B cell (primary cell): ENCODE results near the gene POLD2. TPM values are rescaled to one million over a fixed set of nuclear protein-coding genes. Genes with fewer than 3 reads are reported as not detected.

Experiments used
- ATAC-seq: fragments of 200-7000 bp; cut with Tn5 transposase; one replicate; pipeline ENCODE4 v1.10.0; 2021; ENCODE audit warnings: low read depth, mild to moderate bottlenecking, moderate number of reproducible peaks, moderate library complexity
- CTCF ChIA-PET: fragments of 350-600 bp; sonication (Branson Sonifier 250); formaldehyde crosslinking; loops from one replicate; lab custom pipeline; 2021; ENCODE audit warnings: antibody characterized with exemption, inconsistent platforms; lab: Charles Lee
- POLR2A ChIA-PET: fragments of 350-600 bp; sonication (Branson Sonifier 250); formaldehyde crosslinking; loops from one replicate; lab custom pipeline; 2021; ENCODE audit warnings: antibody characterized with exemption; lab: Charles Lee
- DNase-seq: peaks from one replicate; pipeline ENCODE4 v3.0.0; 2013
- H2AFZ ChIP-seq: 2 replicates; pipeline ENCODE4 v1.6.1; 2012; ENCODE audit warnings: mild to moderate bottlenecking, low read depth, low read length; ENCODE audit not compliant: insufficient read depth, poor library complexity, severe bottlenecking
- H3K27ac ChIP-seq, 2 donors: 1 replicate in 1 of 2; 2 replicates in 1 of 2; pipeline ENCODE4 v1.5.1; 2012 to 2013; ENCODE audit warnings: low read length in 2 of 2, mild to moderate bottlenecking in 2 of 2, moderate library complexity in 1 of 2
- H3K27me3 ChIP-seq, 4 experiments: fragments of 200-600 bp in 1 of 4; sonication (generic) in 1 of 4; replicated peaks in 1 of 4; 1 replicate in 2 of 4; 2 replicates in 2 of 4; pipeline versions ENCODE4 v1.6.1 to v1.7.0; 2013 to 2016; ENCODE audit warnings: low read length in 3 of 4, mild to moderate bottlenecking in 2 of 4, mixed read lengths in 1 of 4, moderate library complexity in 1 of 4; ENCODE audit not compliant: insufficient read depth in 4 of 4, control insufficient read depth in 3 of 4; ENCODE audit errors: control extremely low read depth in 1 of 4
- H3K36me3 ChIP-seq, 2 experiments: replicated peaks in 1 of 2; 1 replicate in 1 of 2; 2 replicates in 1 of 2; pipeline versions ENCODE4 v1.6.1 to v1.7.1; 2013; ENCODE audit warnings: low read length in 1 of 2; ENCODE audit not compliant: insufficient read depth in 2 of 2, control insufficient read depth in 1 of 2; ENCODE audit errors: control extremely low read depth in 1 of 2, extremely low read depth in 1 of 2
- H3K4me1 ChIP-seq, 2 donors: fragments of 200-600 bp in 1 of 2; sonication (generic) in 1 of 2; 1 replicate in 1 of 2; 2 replicates in 1 of 2; pipeline versions ENCODE4 v1.5.1 to v1.6.1; 2013 to 2017; ENCODE audit warnings: low read length in 2 of 2; ENCODE audit not compliant: control insufficient read depth in 2 of 2, insufficient read depth in 2 of 2
- H3K4me2 ChIP-seq: replicated peaks from 2 replicates; pipeline ENCODE3; 2012; ENCODE audit warnings: mild to moderate bottlenecking, low read depth, low read length; ENCODE audit not compliant: poor library complexity, severe bottlenecking
- H3K4me3 ChIP-seq, 5 experiments: fragments of 200-600 bp in 1 of 5; sonication (generic) in 1 of 5; 1 replicate in 3 of 5; 2 replicates in 2 of 5; pipeline versions ENCODE4 v1.5.1 to v1.7.0; 2011 to 2016; ENCODE audit warnings: low read length in 4 of 5, mild to moderate bottlenecking in 4 of 5, low read depth in 2 of 5, control low read depth in 1 of 5, moderate library complexity in 1 of 5; ENCODE audit not compliant: insufficient read depth in 1 of 5; ENCODE audit errors: control extremely low read depth in 1 of 5, extremely low read depth in 1 of 5
- H3K79me2 ChIP-seq: fragments of 200-600 bp; sonication (generic); one replicate; pipeline ENCODE4 v1.6.0; 2016; ENCODE audit warnings: low read length; ENCODE audit not compliant: control insufficient read depth, insufficient read depth
- H3K9ac ChIP-seq: fragments of 200-600 bp; sonication (generic); 2 replicates; pipeline ENCODE4 v1.6.1; 2017; ENCODE audit warnings: mild to moderate bottlenecking, low read length, moderate library complexity
- H3K9me3 ChIP-seq, 3 donors: one replicate each; pipeline versions ENCODE4 v1.6.1 to v1.7.1; 2013; ENCODE audit warnings: low read length in 2 of 3; ENCODE audit not compliant: control insufficient read depth in 2 of 3, insufficient read depth in 1 of 3; ENCODE audit errors: control extremely low read depth in 1 of 3
- H4K20me1 ChIP-seq: 2 replicates; pipeline ENCODE4 v1.6.0; 2012; ENCODE audit warnings: mild to moderate bottlenecking, low read length; ENCODE audit not compliant: insufficient read depth, control insufficient read depth, poor library complexity, severe bottlenecking
- H3K27ac Mint-ChIP-seq: one replicate; pipeline ENCODE4 v1.8.0; 2021; ENCODE audit warnings: mixed read lengths
- H3K27me3 Mint-ChIP-seq: one replicate; pipeline ENCODE4 v1.8.0; 2021; ENCODE audit warnings: mixed read lengths
- H3K4me1 Mint-ChIP-seq: one replicate; pipeline ENCODE4 v1.8.0; 2021; ENCODE audit warnings: mixed read lengths
- H3K4me3 Mint-ChIP-seq: one replicate; pipeline ENCODE4 v1.8.0; 2021; ENCODE audit warnings: mixed read lengths
- H3K9me3 Mint-ChIP-seq: one replicate; pipeline ENCODE4 v1.8.0; 2022; ENCODE audit warnings: mixed read lengths; ENCODE audit not compliant: insufficient read depth
- EZH2 ChIP-seq: IDR thresholded peaks from 2 replicates; pipeline ENCODE4 v1.6.1; 2012; ENCODE audit warnings: borderline replicate concordance, low read depth, mild to moderate bottlenecking, moderate library complexity, low read length; ENCODE audit not compliant: insufficient read depth, poor library complexity, severe bottlenecking
- WGBS: methylation state at CpG from one replicate; pipeline ENCODE4 v1.1.5; 2013; ENCODE audit warnings: missing lambda C conversion rate; ENCODE audit not compliant: insufficient coverage; 5-methylcytosine and 5-hydroxymethylcytosine counted together
- intact Hi-C: fragments of 100-400 bp; cut with micrococcal nuclease; formaldehyde crosslinking; loops from one replicate; pipeline ENCODE4 v1.10.0; 2022
- polyA plus RNA-seq: library from polyadenylated mRNA; depleted of rRNA; stranded (reverse); fragments of >200 nt; gene quantifications from 2 replicates; pipeline ENCODE4 v1.2.3, GENCODE V29; 2012
- total RNA-seq, 2 donors: library from RNA; stranded (reverse); fragments of 120-200 nt in 1 of 2; gene quantifications; 1 replicate in 1 of 2; 2 replicates in 1 of 2; pipeline versions ENCODE4 v1.2.3 to v1.2.4, GENCODE V29; 2013 to 2022
- TF ChIP-seq, protein P1 (sequence below): fragments of 200-600 bp; IDR thresholded peaks from one replicate; pipeline ENCODE4 v1.8.0; 2022; ENCODE audit warnings: antibody characterized with exemption, mild to moderate bottlenecking

The POLD2 gene
- total and polyA plus RNA-seq, 2 donors (not counting 1 experiment from before 2014, with no cell fraction given): 73.6 to 86.7 TPM

- H3K36me3 ChIP-seq: peaks cover 0 to 65% of the 10 kb centered on the region in 2 experiments
- no peak overlapping the region for H2AFZ ChIP-seq
- no peak overlapping the region for H3K9ac ChIP-seq
- H3K79me2 ChIP-seq: peaks cover 46% of the 10 kb centered on the region
- WGBS: 97% methylated on average over 6 of the region's 11 CpGs
- TF ChIP-seq, protein P1, sequence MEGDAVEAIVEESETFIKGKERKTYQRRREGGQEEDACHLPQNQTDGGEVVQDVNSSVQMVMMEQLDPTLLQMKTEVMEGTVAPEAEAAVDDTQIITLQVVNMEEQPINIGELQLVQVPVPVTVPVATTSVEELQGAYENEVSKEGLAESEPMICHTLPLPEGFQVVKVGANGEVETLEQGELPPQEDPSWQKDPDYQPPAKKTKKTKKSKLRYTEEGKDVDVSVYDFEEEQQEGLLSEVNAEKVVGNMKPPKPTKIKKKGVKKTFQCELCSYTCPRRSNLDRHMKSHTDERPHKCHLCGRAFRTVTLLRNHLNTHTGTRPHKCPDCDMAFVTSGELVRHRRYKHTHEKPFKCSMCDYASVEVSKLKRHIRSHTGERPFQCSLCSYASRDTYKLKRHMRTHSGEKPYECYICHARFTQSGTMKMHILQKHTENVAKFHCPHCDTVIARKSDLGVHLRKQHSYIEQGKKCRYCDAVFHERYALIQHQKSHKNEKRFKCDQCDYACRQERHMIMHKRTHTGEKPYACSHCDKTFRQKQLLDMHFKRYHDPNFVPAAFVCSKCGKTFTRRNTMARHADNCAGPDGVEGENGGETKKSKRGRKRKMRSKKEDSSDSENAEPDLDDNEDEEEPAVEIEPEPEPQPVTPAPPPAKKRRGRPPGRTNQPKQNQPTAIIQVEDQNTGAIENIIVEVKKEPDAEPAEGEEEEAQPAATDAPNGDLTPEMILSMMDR: no peak
- TF ChIP-seq EZH2: no peak
- peaks cover 6% of the 10 kb centered on the region for H4K20me1 ChIP-seq
- Mint-ChIP-seq H3K27ac (peak overlapping the region; percentile 96), H3K4me3 (peak overlapping the region; percentile 76), H3K4me1 (peaks cover 61% of the 10 kb centered on the region), H3K27me3 (no peaks in the 10 kb centered on the region), H3K9me3 (no peaks in the 10 kb centered on the region)
- H3K4me2 ChIP-seq: peak overlapping the region; percentile 84
- H3K9me3 ChIP-seq: no peaks in the 10 kb centered on the region
- peak overlapping the region; percentile 68 to 98 for H3K27ac ChIP-seq
- POLR2A ChIA-PET: interaction anchor here (0.6 to 1.8 kb wide), 3 partner anchors 13 to 377 kb away, joined by 3 to 7 read pairs (median 3); partner anchors contain the start of gene PGAM2
- ATAC-seq (no peak), DNase-seq (no peak)
- H3K27me3 ChIP-seq: no peaks in the 10 kb centered on the region
- CTCF ChIA-PET: interaction anchor here (1.5 to 1.6 kb wide), 2 partner anchors 12 to 58 kb away, joined by 4 to 7 read pairs; no protein-coding TSS in a partner anchor
- intact Hi-C loops: no loop called here
- H3K4me1 ChIP-seq: peaks cover 43 to 64% of the 10 kb centered on the region in 2 donors
- no peak overlapping the region for H3K4me3 ChIP-seq
Observed at GRCh38 chr7:44079331-44080021, 43.9 kb downstream of the POLD2 start.

DNA sequence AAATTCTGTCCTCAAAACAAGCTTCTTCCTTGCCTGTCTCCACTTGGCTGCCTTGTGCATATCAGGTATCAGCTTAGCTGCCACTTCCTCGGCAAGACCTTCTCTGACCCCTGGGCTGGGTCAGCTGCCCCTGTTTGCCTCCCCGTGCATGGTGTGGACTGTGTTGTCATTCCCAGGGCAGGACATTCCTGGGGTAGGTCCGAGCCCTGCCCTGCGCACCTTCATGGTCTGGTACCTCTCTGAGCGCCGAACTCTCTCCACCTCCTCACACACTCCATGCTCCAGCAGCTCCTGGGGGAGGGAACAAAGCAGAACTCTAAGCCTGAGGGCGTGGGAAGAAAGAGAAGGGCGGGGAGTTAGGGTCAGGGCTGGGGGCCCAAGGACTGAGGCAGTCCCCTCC is 44.8 kb downstream of the POLD2 start:
- no peaks in the 10 kb centered on the region for H3K9me3 ChIP-seq
- no peak overlapping the region for H3K9ac ChIP-seq
- no peaks in the 10 kb centered on the region for H3K27me3 ChIP-seq
- H4K20me1 ChIP-seq: peaks cover 9% of the 10 kb centered on the region
- H3K79me2 ChIP-seq: peaks cover 51% of the 10 kb centered on the region
- ChIA-PET CTCF (interaction anchor here (0.9 to 1.5 kb wide), 2 partner anchors 11 to 24 kb away, joined by 3 to 7 read pairs; no protein-coding TSS in a partner anchor), POLR2A (interaction anchor here (0.7 to 1.8 kb wide), 4 partner anchors 12 to 35 kb away, joined by 3 to 7 read pairs (median 3); partner anchors contain the start of genes DBNL and PGAM2)
- H3K27me3 Mint-ChIP-seq: no peaks in the 10 kb centered on the region
- intact Hi-C loops: no loop called here
- peak overlapping the region; percentile 46 for H3K4me2 ChIP-seq
- no peak overlapping the region for H2AFZ ChIP-seq
- H3K4me3 Mint-ChIP-seq: peak overlapping the region; percentile 76
- no peak overlapping the region for H3K4me3 ChIP-seq
- WGBS: 45% methylated on average over 4 of the region's 8 CpGs
- H3K27ac Mint-ChIP-seq: peak overlapping the region; percentile 96
- peak; percentile 44 for DNase-seq
- H3K9me3 Mint-ChIP-seq: no peaks in the 10 kb centered on the region
- peaks cover 67% of the 10 kb centered on the region for H3K4me1 Mint-ChIP-seq
- no peak for ATAC-seq
- H3K27ac ChIP-seq: peak overlapping the region; percentile 68 to 98
- peaks cover 52 to 73% of the 10 kb centered on the region in 2 donors for H3K4me1 ChIP-seq
- H3K36me3 ChIP-seq: peaks cover 0 to 69% of the 10 kb centered on the region in 2 experiments
- no peak for TF ChIP-seq EZH2
- TF ChIP-seq, protein P1: no peak
